Erythroblast (primary cell): ENCODE data around the gene ARG1.

ENCODE experiments used
- GATA1 ChIP-seq: IDR thresholded peaks from 2 replicates; pipeline ENCODE4 v1.6.1; 2011; ENCODE audit warnings: low read depth, mild to moderate bottlenecking, control low read depth, low read length, moderate library complexity
- POLR2A ChIP-seq: IDR thresholded peaks from 2 replicates; pipeline ENCODE4 v1.6.1; 2011; ENCODE audit warnings: mild to moderate bottlenecking, low read length

GRCh38 chr6:131602781-131603312 is 29.8 kb downstream of the ARG1 start:
- no peak for TF ChIP-seq POLR2A
- no peak for TF ChIP-seq GATA1
